Peyer's patch (tissue), 4 donors: ENCODE measurements around the gene XKR7.

Experiments
- CTCF ChIP-seq, 6 experiments: fragments of 450-650 bp in 4 of 6; fragments of 200-600 bp in 2 of 6; sonication (generic) in 1 of 6; IDR thresholded peaks; one replicate each; pipeline ENCODE4 v1.5.1; 2017 to 2019; ENCODE audit warnings: antibody characterized with exemption in 6 of 6, mild to moderate bottlenecking in 3 of 6, moderate library complexity in 1 of 6
- POLR2A ChIP-seq, 2 donors: fragments of 450-650 bp; IDR thresholded peaks; one replicate each; pipeline ENCODE4 v1.5.1; 2017; ENCODE audit warnings: antibody characterized with exemption in 2 of 2, mild to moderate bottlenecking in 2 of 2, moderate library complexity in 2 of 2

GRCh38 chr20:31934968-31935764 is 32.8 kb upstream of the XKR7 start:
- TF ChIP-seq CTCF (IDR thresholded peaks at IDR 0.05) (no peak), POLR2A (IDR thresholded peaks at IDR 0.05) (no peak)
